NK-92 treated with Interleukin-12 subunit alpha and Interleukin-12 subunit beta, amount 100 ng/mL, for 24 hours (cell line): ENCODE measurements around the gene TASOR.

ENCODE experiments used
- DNase-seq: peaks from one replicate; lab custom pipeline; 2025; lab: John Stamatoyannopoulos, UW

The TASOR gene

DNA sequence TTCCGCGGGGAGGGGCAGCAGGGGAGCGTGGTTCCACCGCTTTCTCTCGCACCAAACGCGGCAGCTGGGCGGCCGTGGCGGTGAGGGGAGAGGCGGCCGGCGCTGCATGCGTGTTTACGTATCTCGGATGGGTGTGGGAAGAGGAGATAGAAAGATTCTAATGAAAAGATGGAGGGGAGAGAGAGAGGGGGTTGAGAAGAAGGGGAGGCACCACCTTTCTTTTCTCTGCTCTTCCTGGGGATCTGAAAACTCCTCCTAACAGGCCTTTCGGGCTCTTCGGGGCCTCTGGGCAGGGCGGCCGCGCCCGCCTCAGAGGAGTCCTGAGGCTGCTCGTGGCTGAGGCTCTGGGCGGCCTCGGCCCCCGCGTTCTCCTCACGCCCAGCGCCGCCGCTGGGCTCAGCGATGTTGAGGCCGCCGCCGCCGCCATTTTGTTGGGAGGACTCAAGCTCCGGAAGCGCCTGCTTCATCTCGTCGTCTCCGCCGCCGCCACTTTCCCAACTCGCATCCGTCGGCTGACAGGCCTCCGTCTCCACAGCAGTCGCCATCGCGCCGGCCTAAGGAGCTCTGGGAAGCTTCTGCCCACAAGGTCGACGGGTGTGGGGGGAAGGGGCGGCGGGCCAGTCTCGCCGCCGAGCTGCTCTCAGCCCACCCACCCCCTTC, 473 bp downstream of the TASOR start:
- DNase-seq: peak; percentile 67

GRCh38 chr3:56681984-56682461, 1.0 kb downstream of the TASOR start:
- DNase-seq: no peak

GRCh38 chr3:56680054-56680580, 2.9 kb downstream of the TASOR start:
- no peak for DNase-seq

- DNase-seq: no peak
Measured at GRCh38 chr3:56677286-56677685, 5.8 kb downstream of the TASOR start.

DNA sequence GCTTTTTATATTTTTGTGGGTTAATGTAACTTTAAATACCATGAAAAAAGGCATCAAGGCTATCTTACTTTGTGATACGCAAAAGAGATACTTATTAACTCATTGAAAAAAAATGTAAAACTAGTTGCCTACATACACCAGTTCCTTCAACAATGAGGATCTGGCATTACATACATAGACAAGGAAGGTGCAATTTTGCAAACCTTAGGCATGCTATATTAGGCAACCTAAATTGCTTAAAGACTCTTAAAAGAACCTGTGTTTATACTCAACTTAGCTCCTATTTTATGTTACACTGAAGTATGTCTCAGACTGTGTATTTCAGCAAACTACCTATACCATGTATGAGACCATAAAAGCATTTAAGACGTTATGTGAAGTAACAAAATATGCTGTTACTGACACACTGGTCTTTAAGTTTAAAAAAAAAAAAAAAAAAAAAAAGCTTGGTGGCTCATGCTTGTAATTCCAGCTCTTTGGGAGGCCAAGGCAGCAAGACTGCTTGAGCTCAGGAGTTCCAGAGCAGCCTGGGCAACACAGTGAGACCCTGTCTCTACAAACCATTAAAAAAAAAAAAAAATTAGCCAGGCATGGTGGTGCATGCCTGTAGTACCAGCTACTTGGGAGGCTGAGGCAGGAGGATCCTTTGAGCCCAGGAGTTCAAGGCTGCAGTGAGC, 9.1 kb downstream of the TASOR start:
- DNase-seq: no peak

DNA sequence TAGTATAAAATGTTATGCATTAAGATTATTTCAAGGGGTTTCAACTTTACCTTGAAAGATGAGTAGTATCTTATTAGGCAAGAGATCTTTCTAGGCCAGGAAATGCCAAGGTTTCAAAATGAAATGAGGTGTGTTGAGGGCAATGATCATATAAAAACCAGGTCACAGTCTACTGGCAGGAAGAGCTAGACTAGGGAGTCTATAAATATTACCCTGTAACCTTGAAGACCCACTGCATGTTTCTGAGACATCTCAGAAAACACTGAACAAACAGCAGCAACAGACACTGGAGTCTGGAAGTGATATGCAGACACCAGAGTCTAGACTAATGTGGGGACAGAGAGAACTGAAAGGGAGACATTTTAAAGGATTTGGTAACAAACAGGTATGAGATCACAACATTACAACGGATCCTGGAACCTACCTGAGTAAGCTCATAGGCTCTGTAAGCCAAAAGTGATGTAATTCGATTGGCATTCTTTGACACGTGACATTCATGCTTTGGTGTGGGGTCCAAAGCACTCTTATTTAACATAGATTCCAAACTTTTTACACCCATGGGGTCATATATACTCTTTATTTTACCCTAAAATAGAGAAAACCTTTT, 15.0 kb downstream of the TASOR start:
- no peak for DNase-seq

GRCh38 chr3:56664823-56665222, 18.2 kb downstream of the TASOR start:
- DNase-seq: no peak

GRCh38 chr3:56655709-56656108, 27.4 kb downstream of the TASOR start:
- DNase-seq: no peak

GRCh38 chr3:56654460-56654859, 28.6 kb downstream of the TASOR start:
- DNase-seq: no peak

GRCh38 chr3:56645407-56645806, 37.7 kb downstream of the TASOR start:
- DNase-seq: no peak

DNA sequence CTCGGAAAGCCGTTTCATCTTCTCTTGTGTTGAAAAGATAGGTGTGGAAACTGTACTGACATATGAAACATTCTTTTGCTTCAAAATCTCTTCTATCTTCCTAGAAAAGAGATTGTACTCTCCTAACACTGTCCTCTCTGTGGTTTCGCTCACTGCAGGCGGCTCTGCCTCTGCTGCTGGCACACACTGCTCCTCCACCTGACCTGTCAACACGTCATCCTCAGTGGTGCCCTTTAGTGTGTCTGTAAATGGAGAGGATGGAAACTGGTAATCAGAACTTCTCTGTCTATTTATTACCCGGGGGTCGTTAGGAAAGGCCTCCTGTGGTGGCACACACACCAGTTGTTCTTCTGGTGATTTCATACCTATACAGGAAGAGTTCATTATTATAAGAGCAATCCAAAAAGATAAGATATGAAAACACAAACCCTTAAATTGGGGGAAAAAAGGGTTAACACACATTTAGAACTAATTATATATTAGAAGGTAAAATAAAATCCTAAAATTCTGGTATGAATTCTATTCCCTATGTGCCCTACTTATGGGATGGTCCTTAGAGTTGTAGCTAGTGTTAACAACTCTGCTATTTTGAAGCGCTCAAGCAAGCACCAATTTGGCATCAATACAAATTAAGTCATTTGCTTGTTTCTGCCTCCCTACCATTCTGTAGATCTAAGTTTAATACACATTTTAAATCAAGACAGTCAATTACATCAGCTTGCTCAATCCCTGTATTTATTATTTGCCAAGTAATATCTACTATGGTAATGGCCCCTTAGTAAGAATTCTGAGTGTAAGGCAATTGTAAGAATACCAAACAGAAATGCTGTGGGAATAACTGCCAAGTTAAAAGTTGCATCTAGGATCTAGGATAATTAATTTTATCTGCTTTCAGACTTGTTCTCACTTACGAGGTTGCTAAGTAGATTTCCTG, 49.2 kb downstream of the TASOR start:
- DNase-seq: no peak
